Measurements from ENCODE around the gene KRT16.

The KRT16 gene

GRCh38 chr17:41593306-41593981 is 19.1 kb downstream of the KRT16 start:
- Histone ChIP-seq H3K36me3 (ENCODE audit: insufficient read depth, low read length) (no peaks in the 10 kb centered on the region), H3K4me3 (ENCODE audit: low read depth in 1 of 2, low read length in 2 of 2) (no peak overlapping the region), H4K20me1 (ENCODE audit: insufficient read depth, low read length) (no peaks in the 10 kb centered on the region), H3K4me2 (ENCODE audit: insufficient read depth, low read length) (no peak overlapping the region), H3K79me2 (ENCODE audit: insufficient read depth, low read length) (no peaks in the 10 kb centered on the region), H2AFZ (ENCODE audit: low read depth, low read length) (no peak overlapping the region), H3K9ac (ENCODE audit: low read depth, low read length) (no peak overlapping the region), H3K27ac (ENCODE audit: low read length) (no peak overlapping the region), H3K4me1 (ENCODE audit: insufficient read depth, low read length) (no peaks in the 10 kb centered on the region), H3K9me3 (ENCODE audit: insufficient read depth, low read length, severe bottlenecking) (no peaks in the 10 kb centered on the region), H3K27me3 (ENCODE audit: insufficient read depth, low read length, poor library complexity) (peaks cover 13% of the 10 kb centered on the region)
- DNase-seq (no peak), ATAC-seq (ENCODE audit: insufficient read depth, low read depth) (no peak)
- TF ChIP-seq EZH2 (IDR thresholded peaks at IDR 0.05; ENCODE audit: borderline replicate concordance, low read depth, low read length, severe bottlenecking) (no peak), CTCF (IDR thresholded peaks at IDR 0.05; ENCODE audit: borderline replicate concordance, extremely low read depth, low read length, poor library complexity, severe bottlenecking) (no peak)

- H2AFZ ChIP-seq (ENCODE audit: low read depth, low read length) = no peak overlapping the region
- no peak overlapping the region for H3K4me2 ChIP-seq (ENCODE audit: insufficient read depth, low read length)
- ATAC-seq (ENCODE audit: insufficient read depth, low read depth) (no peak), DNase-seq (no peak)
- H4K20me1 ChIP-seq (ENCODE audit: insufficient read depth, low read length) = no peaks in the 10 kb centered on the region
- TF ChIP-seq EZH2 (IDR thresholded peaks at IDR 0.05; ENCODE audit: borderline replicate concordance, low read depth, low read length, severe bottlenecking) = no peak
- TF ChIP-seq CTCF (IDR thresholded peaks at IDR 0.05; ENCODE audit: borderline replicate concordance, extremely low read depth, low read length, poor library complexity, severe bottlenecking) = no peak
- H3K4me1 ChIP-seq (ENCODE audit: insufficient read depth, low read length) = no peaks in the 10 kb centered on the region
- no peak overlapping the region for H3K9ac ChIP-seq (ENCODE audit: low read depth, low read length)
- no peak overlapping the region for H3K4me3 ChIP-seq (ENCODE audit: low read depth in 1 of 2, low read length in 2 of 2)
- no peaks in the 10 kb centered on the region for H3K79me2 ChIP-seq (ENCODE audit: insufficient read depth, low read length)
- peaks cover 13% of the 10 kb centered on the region for H3K27me3 ChIP-seq (ENCODE audit: insufficient read depth, low read length, poor library complexity)
- no peaks in the 10 kb centered on the region for H3K36me3 ChIP-seq (ENCODE audit: insufficient read depth, low read length)
- no peaks in the 10 kb centered on the region for H3K9me3 ChIP-seq (ENCODE audit: insufficient read depth, low read length, severe bottlenecking)
- no peak overlapping the region for H3K27ac ChIP-seq (ENCODE audit: low read length)
Observed at GRCh38 chr17:41592601-41593305, 19.8 kb downstream of the KRT16 start.

GRCh38 chr17:41589301-41589700 is 23.3 kb downstream of the KRT16 start:
- Histone ChIP-seq H3K9me3 (ENCODE audit: insufficient read depth, low read length, severe bottlenecking) (no peaks in the 10 kb centered on the region), H3K27me3 (ENCODE audit: insufficient read depth, low read length, poor library complexity) (peaks cover 5% of the 10 kb centered on the region), H3K4me1 (ENCODE audit: insufficient read depth, low read length) (no peaks in the 10 kb centered on the region), H3K4me3 (ENCODE audit: low read depth in 1 of 2, low read length in 2 of 2) (no peak overlapping the region), H3K27ac (ENCODE audit: low read length) (no peak overlapping the region), H3K36me3 (ENCODE audit: insufficient read depth, low read length) (no peaks in the 10 kb centered on the region), H4K20me1 (ENCODE audit: insufficient read depth, low read length) (no peaks in the 10 kb centered on the region), H2AFZ (ENCODE audit: low read depth, low read length) (no peak overlapping the region), H3K9ac (ENCODE audit: low read depth, low read length) (no peak overlapping the region), H3K79me2 (ENCODE audit: insufficient read depth, low read length) (no peaks in the 10 kb centered on the region), H3K4me2 (ENCODE audit: insufficient read depth, low read length) (no peak overlapping the region)
- TF ChIP-seq CTCF (IDR thresholded peaks at IDR 0.05; ENCODE audit: borderline replicate concordance, extremely low read depth, low read length, poor library complexity, severe bottlenecking) (no peak), EZH2 (IDR thresholded peaks at IDR 0.05; ENCODE audit: borderline replicate concordance, low read depth, low read length, severe bottlenecking) (no peak)
- ATAC-seq (ENCODE audit: insufficient read depth, low read depth) = no peak
- DNase-seq = no peak
